Esophagus (tissue), 2 donors: Measurements from ENCODE around the gene LDB1. TPM values are rescaled to one million over a fixed set of nuclear protein-coding genes. Genes with fewer than 3 reads are reported as not detected.

ENCODE experiments used
- H3K27ac ChIP-seq, 2 donors: one replicate each; pipeline ENCODE4 v1.5.1; 2013; ENCODE audit warnings: low read depth in 2 of 2, mild to moderate bottlenecking in 2 of 2, inconsistent platforms in 1 of 2, low read length in 1 of 2, moderate library complexity in 1 of 2
- H3K27me3 ChIP-seq, 2 donors: one replicate each; pipeline ENCODE4 v1.6.1; 2013; ENCODE audit warnings: low read length in 2 of 2, control low read depth in 1 of 2, mild to moderate bottlenecking in 1 of 2; ENCODE audit not compliant: insufficient read depth in 2 of 2, control insufficient read depth in 1 of 2
- H3K36me3 ChIP-seq, 2 donors: one replicate each; pipeline ENCODE4 v1.6.1; 2013; ENCODE audit warnings: low read length in 1 of 2; ENCODE audit not compliant: control insufficient read depth in 2 of 2, insufficient read depth in 2 of 2
- H3K4me1 ChIP-seq, 2 donors: one replicate each; pipeline ENCODE4 v1.6.1; 2013; ENCODE audit warnings: low read length in 1 of 2; ENCODE audit not compliant: control insufficient read depth in 2 of 2, insufficient read depth in 2 of 2
- H3K4me3 ChIP-seq, 2 donors: one replicate each; pipeline ENCODE4 v1.5.1; 2013; ENCODE audit warnings: low read length in 2 of 2, mild to moderate bottlenecking in 2 of 2, low read depth in 1 of 2, moderate library complexity in 1 of 2
- H3K9me3 ChIP-seq, 2 donors: one replicate each; pipeline ENCODE4 v1.6.1; 2013; ENCODE audit warnings: mild to moderate bottlenecking in 2 of 2, low read depth in 1 of 2, low read length in 1 of 2, moderate library complexity in 1 of 2; ENCODE audit not compliant: control insufficient read depth in 2 of 2, insufficient read depth in 1 of 2
- WGBS, 2 donors: extraction: QIAGEN DNeasy Blood & Tissue Kit; methylation state at CpG; one replicate each; pipeline ENCODE4 v1.1.7; 2013; 5-methylcytosine and 5-hydroxymethylcytosine counted together
- polyA plus RNA-seq, 2 donors: library from polyadenylated mRNA; stranded (reverse); fragments of 200-250 nt; gene quantifications; one replicate each; pipeline ENCODE4 v1.2.3, GENCODE V29; 2013
- donor health status: healthy with polysubstance abuse.
- donor health status: Bipolar disorder and iron deficiency.

LDB1 gene
- 10 to 100 TPM; 29.8 to 36.5 TPM for polyA plus RNA-seq

- Histone ChIP-seq H3K9me3 (no peaks in the 10 kb centered on the region), H3K36me3 (no peaks in the 10 kb centered on the region), H3K4me1 (peaks cover 6 to 18% of the 10 kb centered on the region in 2 donors), H3K27ac (peak within 1 kb of the TSS; percentile 93 to 97), H3K27me3 (no peaks in the 10 kb centered on the region), H3K4me3 (peak within 1 kb of the TSS; percentile 79 to 89)
- 0% methylated on average over 73 to 104 of the region's 104 CpGs for WGBS, 2 donors
Measured at GRCh38 chr10:102120142-102120990, at the start of gene LDB1. Gene LDB1, minus strand, starts transcription at chr10:102120368. Its CDS starts 258 bp downstream, at chr10:102120110.

GRCh38 chr10:102167861-102168260 is 47.7 kb upstream of the LDB1 start:
- Histone ChIP-seq H3K36me3 (peaks cover 3 to 5% of the 10 kb centered on the region in 2 donors), H3K27ac (no peak overlapping the region), H3K27me3 (no peaks in the 10 kb centered on the region), H3K4me1 (no peaks in the 10 kb centered on the region), H3K4me3 (no peak overlapping the region), H3K9me3 (no peaks in the 10 kb centered on the region)
- 38 to 39% methylated on average over 1 of the region's 1 CpG for WGBS, 2 donors

GRCh38 chr10:102163342-102163989 is 43.3 kb upstream of the LDB1 start:
- H3K36me3 ChIP-seq = peaks cover 29 to 32% of the 10 kb centered on the region in 2 donors
- H3K9me3 ChIP-seq = no peaks in the 10 kb centered on the region
- no peaks in the 10 kb centered on the region for H3K4me1 ChIP-seq
- H3K27me3 ChIP-seq = no peaks in the 10 kb centered on the region
- no peak overlapping the region for H3K4me3 ChIP-seq
- WGBS, 2 donors = 69 to 73% methylated on average over 4 of the region's 4 CpGs
- no peak overlapping the region for H3K27ac ChIP-seq

GRCh38 chr10:102159831-102160230 is 39.7 kb upstream of the LDB1 start:
- Histone ChIP-seq H3K9me3 (no peaks in the 10 kb centered on the region), H3K27me3 (no peaks in the 10 kb centered on the region), H3K4me3 (no peak overlapping the region), H3K27ac (no peak overlapping the region), H3K36me3 (peaks cover 37 to 41% of the 10 kb centered on the region in 2 donors), H3K4me1 (no peaks in the 10 kb centered on the region)
- 94 to 98% methylated on average over 4 of the region's 4 CpGs for WGBS, 2 donors

GRCh38 chr10:102159051-102159597 is 39.0 kb upstream of the LDB1 start:
- Histone ChIP-seq H3K9me3 (no peaks in the 10 kb centered on the region), H3K27me3 (no peaks in the 10 kb centered on the region), H3K27ac (no peak overlapping the region), H3K36me3 (peaks cover 37 to 41% of the 10 kb centered on the region in 2 donors), H3K4me3 (no peak overlapping the region), H3K4me1 (no peaks in the 10 kb centered on the region)
- WGBS, 2 donors = 91 to 92% methylated on average over 5 of the region's 5 CpGs

DNA sequence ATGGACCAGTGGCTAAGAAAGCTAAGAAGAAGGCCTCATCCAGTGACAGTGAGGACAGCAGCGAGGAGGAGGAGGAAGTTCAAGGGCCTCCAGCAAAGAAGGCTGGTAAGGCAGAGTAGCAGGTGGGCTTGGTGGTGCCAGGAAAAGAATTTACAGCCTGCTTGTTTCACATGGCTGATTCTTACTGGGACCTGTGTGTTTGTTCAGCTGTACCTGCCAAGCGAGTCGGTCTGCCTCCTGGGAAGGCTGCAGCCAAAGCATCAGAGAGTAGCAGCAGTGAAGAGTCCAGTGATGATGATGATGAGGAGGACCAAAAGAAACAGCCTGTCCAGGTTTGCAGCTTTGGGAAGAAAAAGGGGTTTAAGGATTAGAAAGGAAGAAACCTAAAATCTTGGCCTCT is 37.1 kb upstream of the LDB1 start:
- Histone ChIP-seq H3K27ac (no peak overlapping the region), H3K4me3 (no peak overlapping the region), H3K36me3 (peaks cover 32 to 38% of the 10 kb centered on the region in 2 donors), H3K9me3 (no peaks in the 10 kb centered on the region), H3K27me3 (no peaks in the 10 kb centered on the region), H3K4me1 (no peaks in the 10 kb centered on the region)
- 72 to 82% methylated on average over 3 of the region's 3 CpGs for WGBS, 2 donors

DNA sequence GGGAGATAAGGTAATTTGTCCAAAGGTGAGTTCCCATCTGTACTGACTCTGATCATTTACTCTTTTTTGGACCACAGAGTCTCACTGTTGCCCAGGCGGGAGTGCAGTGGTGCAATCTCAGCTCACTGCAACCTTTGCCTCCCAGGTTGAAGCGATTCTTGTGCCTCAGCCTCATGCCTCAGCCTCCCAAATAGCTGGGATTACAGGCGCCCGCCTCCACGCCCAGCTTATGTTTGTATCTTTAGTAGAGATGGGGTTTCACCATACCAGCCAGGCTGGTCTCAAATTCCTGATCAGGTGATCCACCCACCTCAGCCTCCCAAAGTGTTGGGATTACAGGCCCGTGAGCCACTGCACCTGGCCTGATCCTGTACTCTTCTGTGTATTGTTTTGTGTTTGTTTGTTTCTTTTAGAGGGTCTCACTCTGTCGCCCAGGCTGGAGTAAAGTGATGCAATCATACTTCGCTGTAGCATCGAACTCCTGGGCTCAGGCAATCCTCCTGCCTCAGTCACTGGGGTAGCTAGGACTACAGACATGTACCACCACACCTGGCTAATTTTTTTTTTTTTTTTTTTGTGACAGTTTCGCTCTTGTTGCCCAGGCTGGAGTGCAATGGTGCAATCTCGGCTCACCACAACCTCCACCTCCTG is 34.4 kb upstream of the LDB1 start:
- Histone ChIP-seq H3K4me3 (no peak overlapping the region), H3K36me3 (peaks cover 9 to 18% of the 10 kb centered on the region in 2 donors), H3K27me3 (no peaks in the 10 kb centered on the region), H3K27ac (no peak overlapping the region), H3K4me1 (no peaks in the 10 kb centered on the region), H3K9me3 (no peaks in the 10 kb centered on the region)
- WGBS, 2 donors = 90 to 93% methylated on average over 11 of the region's 11 CpGs

GRCh38 chr10:102153093-102153620 is 33.0 kb upstream of the LDB1 start:
- Histone ChIP-seq H3K27me3 (no peaks in the 10 kb centered on the region), H3K4me1 (no peaks in the 10 kb centered on the region), H3K27ac (peak overlapping the region in 1 of 2 donors; percentile 96), H3K9me3 (no peaks in the 10 kb centered on the region), H3K36me3 (peaks cover 11 to 23% of the 10 kb centered on the region in 2 donors), H3K4me3 (peak overlapping the region; percentile 83 to 95)
- WGBS, 2 donors = 30 to 32% methylated on average over 5 of the region's 5 CpGs

DNA sequence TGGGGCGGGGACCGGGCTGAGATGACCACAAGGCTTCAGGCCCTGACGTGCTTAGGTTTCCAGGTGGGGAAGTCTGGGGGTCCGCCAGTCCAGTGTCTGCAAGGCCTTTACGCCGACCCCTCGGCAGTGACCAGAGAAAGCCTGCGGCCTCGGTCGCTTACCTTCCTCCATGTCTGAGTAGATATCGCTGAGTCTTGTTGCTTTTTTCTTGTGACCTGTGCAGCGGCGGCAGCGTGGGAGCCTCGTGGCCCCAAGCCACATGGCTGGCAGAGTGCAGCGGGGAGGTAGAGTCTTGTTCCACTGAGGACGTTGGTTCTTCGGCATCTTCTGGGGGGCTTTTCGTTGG is 32.4 kb upstream of the LDB1 start:
- H3K4me1 ChIP-seq = no peaks in the 10 kb centered on the region

More for the DNA sequence above, 32.4 kb upstream of the LDB1 start:
- WGBS, 2 donors = 0 to 1% methylated on average over 19 of the region's 19 CpGs
- H3K9me3 ChIP-seq = no peaks in the 10 kb centered on the region
- peak overlapping the region; percentile 96 to 98 for H3K27ac ChIP-seq
- peaks cover 11 to 17% of the 10 kb centered on the region in 2 donors for H3K36me3 ChIP-seq
- no peaks in the 10 kb centered on the region for H3K27me3 ChIP-seq
- peak overlapping the region; percentile 83 to 95 for H3K4me3 ChIP-seq
